ENCODE measurements around the gene FILIP1L.

DNA sequence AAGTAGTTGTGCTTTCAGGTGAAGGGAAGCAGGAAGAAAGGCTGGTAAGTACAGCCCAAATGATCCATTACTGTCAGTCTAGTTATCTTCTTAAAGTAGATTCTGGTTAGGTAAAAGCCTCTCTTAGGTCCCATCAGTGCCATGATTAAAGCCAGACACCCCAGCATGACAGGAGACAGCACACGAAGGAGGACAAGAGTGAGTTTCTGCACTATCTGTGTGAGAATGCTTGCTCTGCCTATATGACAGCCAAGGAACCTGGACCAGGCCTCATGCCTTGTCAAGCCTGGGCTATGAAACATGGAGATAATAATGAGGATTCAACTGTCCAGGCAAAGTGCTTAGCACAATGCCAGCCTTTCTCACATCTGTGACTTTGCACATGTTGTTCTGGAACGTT, 13.5 kb upstream of the FILIP1L start:
- TF ChIP-seq, protein P1, sequence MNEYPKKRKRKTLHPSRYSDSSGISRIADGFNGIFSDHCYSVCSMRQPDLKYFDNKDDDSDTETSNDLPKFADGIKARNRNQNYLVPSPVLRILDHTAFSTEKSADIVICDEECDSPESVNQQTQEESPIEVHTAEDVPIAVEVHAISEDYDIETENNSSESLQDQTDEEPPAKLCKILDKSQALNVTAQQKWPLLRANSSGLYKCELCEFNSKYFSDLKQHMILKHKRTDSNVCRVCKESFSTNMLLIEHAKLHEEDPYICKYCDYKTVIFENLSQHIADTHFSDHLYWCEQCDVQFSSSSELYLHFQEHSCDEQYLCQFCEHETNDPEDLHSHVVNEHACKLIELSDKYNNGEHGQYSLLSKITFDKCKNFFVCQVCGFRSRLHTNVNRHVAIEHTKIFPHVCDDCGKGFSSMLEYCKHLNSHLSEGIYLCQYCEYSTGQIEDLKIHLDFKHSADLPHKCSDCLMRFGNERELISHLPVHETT (CRISPR knock-in tag; conservative IDR thresholded peaks at IDR 0.05) = no peak
- no peak for TF ChIP-seq SP2 (CRISPR knock-in tag; IDR thresholded peaks at IDR 0.05)
- TF ChIP-seq CBX2 (IDR thresholded peaks at IDR 0.05; ENCODE audit: low read depth, low read length) = no peak
- TF ChIP-seq CBX2 (CRISPR knock-in tag; IDR thresholded peaks at IDR 0.05; ENCODE audit: low read depth) = no peak

Data from HepG2 (cell line).